ENCODE measurements around the gene HNRNPAB. TPM values are rescaled to one million over a fixed set of nuclear protein-coding genes. Genes with fewer than 3 reads are reported as not detected.

The HNRNPAB gene
- total RNA-seq, 1 experiment from 2014 or later = 547 TPM

GRCh38 chr5:178213003-178213461 lies 8.7 kb downstream of the HNRNPAB start:
- Histone ChIP-seq H2AK5ac (ENCODE audit: insufficient read length, low read length) (no peak overlapping the region), H3K4me1 (ENCODE audit: insufficient read depth, low read length) (no peaks in the 10 kb centered on the region), H3K9me3 (ENCODE audit: control insufficient read depth, low read depth, low read length) (no peaks in the 10 kb centered on the region), H3T11ph (ENCODE audit: low read length) (no peak overlapping the region), H2BK15ac (ENCODE audit: low read depth, low read length) (no peak overlapping the region), H3K4ac (ENCODE audit: low read depth, low read length) (no peak overlapping the region), H3K23ac (ENCODE audit: insufficient read length, low read depth, low read length) (no peak overlapping the region), H4K20me1 (ENCODE audit: control insufficient read depth, insufficient read depth, insufficient read length) (no peaks in the 10 kb centered on the region), H4K5ac (ENCODE audit: insufficient read length, low read depth, low read length) (no peak overlapping the region), H2BK12ac (ENCODE audit: insufficient read length, low read depth, low read length) (no peak overlapping the region), H2BK5ac (ENCODE audit: insufficient read length, low read length) (no peak overlapping the region), H3K56ac (ENCODE audit: insufficient read length, low read depth, low read length) (no peak overlapping the region), H2BK20ac (ENCODE audit: low read depth, low read length, poor library complexity, severe bottlenecking) (no peak overlapping the region), H2AFZ (ENCODE audit: low read length) (no peak overlapping the region), H3K4me2 (ENCODE audit: insufficient read depth, insufficient read length, low read length) (no peak overlapping the region), H3K27ac (ENCODE audit: insufficient read length, low read depth, low read length) (no peak overlapping the region), H3K23me2 (ENCODE audit: insufficient read length, low read depth, low read length, poor library complexity, severe bottlenecking) (no peaks in the 10 kb centered on the region), H4K91ac (ENCODE audit: insufficient read length, low read depth, low read length) (no peak overlapping the region), H3K79me1 (ENCODE audit: insufficient read depth, low read depth, low read length, poor library complexity, severe bottlenecking) (no peaks in the 10 kb centered on the region), H3K18ac (ENCODE audit: insufficient read length, low read depth, low read length) (no peak overlapping the region), H4K8ac (replicated peaks; ENCODE audit: insufficient read length, low read depth, low read length) (no peak overlapping the region), H3K79me2 (ENCODE audit: insufficient read depth, low read length) (peaks cover under 1% of the 10 kb centered on the region; the same call in 1 of the 2 replicates), H3K14ac (ENCODE audit: insufficient read depth, low read length) (no peak overlapping the region), H3K9ac (ENCODE audit: extremely low read depth, insufficient read length, low read length) (no peak overlapping the region), H3K27me3 (ENCODE audit: insufficient read depth, low read length) (no peaks in the 10 kb centered on the region), H2BK120ac (ENCODE audit: low read depth, low read length, poor library complexity, severe bottlenecking) (no peak overlapping the region)
- H3K4me3 Mint-ChIP-seq = no peak overlapping the region
- no peak for TF ChIP-seq CTCF (conservative IDR thresholded peaks at IDR 0.05)
- peaks cover 49 to 96% (median 90%) of the 10 kb centered on the region in 3 experiments; a peak in 6 of 7 replicates for H3K36me3 Mint-ChIP-seq (ENCODE audit: insufficient read depth in 1 of 3, low read depth in 3 of 3)
- peak overlapping the region in 2 of 3 experiments; percentile 70 to 92; a peak in 2 of 7 replicates for H3K27ac Mint-ChIP-seq
- WGBS (ENCODE audit: extremely low coverage, insufficient read length, low lambda C conversion rate) = no CpG with 5 or more reads among the region's 4 CpGs
- peaks cover 9% of the 10 kb centered on the region; the same call in 1 of the 2 replicates for H3K27me3 Mint-ChIP-seq (ENCODE audit: low read depth)
- no peak for DNase-seq
- H3K9me3 Mint-ChIP-seq = no peaks in the 10 kb centered on the region
- peaks cover 19 to 22% of the 10 kb centered on the region in 2 experiments for H3K4me1 Mint-ChIP-seq
